ENCODE results near the gene RFTN1. TPM values are rescaled to one million over a fixed set of nuclear protein-coding genes. Genes with fewer than 3 reads are reported as not detected.

The RFTN1 gene
- total and polyA plus RNA-seq, 4 donors, result 4.4 to 20.4 (median 11.9) TPM

GRCh38 chr3:16334909-16335308 is 178.6 kb downstream of the RFTN1 start:
- Histone ChIP-seq H3K36me3 (ENCODE audit: control insufficient read depth in 4 of 4, insufficient read depth in 3 of 4, low read depth in 1 of 4, low read length in 3 of 4) (peaks cover 0 to 4% (median 0%) of the 10 kb centered on the region in 4 donors), H3K27ac (ENCODE audit: low read depth in 1 of 2, low read length in 2 of 2) (peak overlapping the region in 1 of 2 donors; percentile 36), H3K27me3 (ENCODE audit: control insufficient read depth in 4 of 4, insufficient read depth in 4 of 4, low read length in 3 of 4) (no peaks in the 10 kb centered on the region), H3K4me3 (ENCODE audit: low read depth in 1 of 3, low read length in 3 of 3) (no peak overlapping the region), H3K9ac (ENCODE audit: low read depth in 1 of 2, low read length in 2 of 2) (no peak overlapping the region), H3K9me3 (ENCODE audit: control insufficient read depth in 4 of 4, low read length in 3 of 4) (no peaks in the 10 kb centered on the region), H3K4me1 (ENCODE audit: control insufficient read depth in 4 of 4, insufficient read depth in 4 of 4, low read length in 3 of 4) (peaks cover 2 to 16% (median 9%) of the 10 kb centered on the region in 4 donors)
- DNase-seq (ENCODE audit: low spot score), result no peak
- 55% methylated on average over 4 of the region's 4 CpGs for WGBS
- TF ChIP-seq YY1 (IDR thresholded peaks at IDR 0.05) (no peak), FOXA2 (IDR thresholded peaks at IDR 0.05) (no peak), RAD21 (IDR thresholded peaks at IDR 0.05) (no peak), MAX (IDR thresholded peaks at IDR 0.05) (no peak), ZBTB33 (IDR thresholded peaks at IDR 0.05) (no peak), HNF4A (conservative IDR thresholded peaks at IDR 0.05) (no peak), HNF4G (IDR thresholded peaks at IDR 0.05) (no peak), TAF1 (conservative IDR thresholded peaks at IDR 0.05) (no peak), ATF3 (IDR thresholded peaks at IDR 0.05) (no peak), EGR1 (IDR thresholded peaks at IDR 0.05; ENCODE audit: low read depth in 2 of 2) (no peak), NR2F2 (IDR thresholded peaks at IDR 0.05) (no peak), SP1 (IDR thresholded peaks at IDR 0.05) (no peak), REST (IDR thresholded peaks at IDR 0.05) (no peak)

- Histone ChIP-seq H3K9me3 (ENCODE audit: control insufficient read depth in 4 of 4, low read length in 3 of 4) (no peaks in the 10 kb centered on the region), H3K27me3 (ENCODE audit: control insufficient read depth in 4 of 4, insufficient read depth in 4 of 4, low read length in 3 of 4) (no peaks in the 10 kb centered on the region), H3K4me3 (ENCODE audit: low read depth in 1 of 3, low read length in 3 of 3) (peak overlapping the region; percentile 59 to 82 (median 80)), H3K36me3 (ENCODE audit: control insufficient read depth in 4 of 4, insufficient read depth in 3 of 4, low read depth in 1 of 4, low read length in 3 of 4) (peaks cover 0 to 4% (median 0%) of the 10 kb centered on the region in 4 donors), H3K9ac (ENCODE audit: low read depth in 1 of 2, low read length in 2 of 2) (peak overlapping the region; percentile 70 to 90), H3K4me1 (ENCODE audit: control insufficient read depth in 4 of 4, insufficient read depth in 4 of 4, low read length in 3 of 4) (peaks cover 8 to 31% (median 18%) of the 10 kb centered on the region in 4 donors), H3K27ac (ENCODE audit: low read depth in 1 of 2, low read length in 2 of 2) (peak overlapping the region; percentile 81 to 90)
- WGBS, result 29% methylated on average over 1 of the region's 1 CpG
- DNase-seq (ENCODE audit: low spot score), result no peak
- peak; percentile 47 for TF ChIP-seq YY1 (IDR thresholded peaks at IDR 0.05)
- peak; percentile 17 for TF ChIP-seq HNF4G (IDR thresholded peaks at IDR 0.05)
- peak; percentile 61 for TF ChIP-seq ATF3 (IDR thresholded peaks at IDR 0.05)
- TF ChIP-seq ZBTB33 (IDR thresholded peaks at IDR 0.05), result peak; percentile 61
- peak; percentile 89 for TF ChIP-seq REST (IDR thresholded peaks at IDR 0.05)
- TF ChIP-seq NR2F2 (IDR thresholded peaks at IDR 0.05), result no peak
- TF ChIP-seq MAX (IDR thresholded peaks at IDR 0.05), result peak; percentile 10
- no peak for TF ChIP-seq GABPA (IDR thresholded peaks at IDR 0.05 in 1 of 2, conservative IDR thresholded peaks at IDR 0.05 in 1 of 2)
- peak; percentile 74 for TF ChIP-seq FOXA2 (IDR thresholded peaks at IDR 0.05)
- TF ChIP-seq HNF4A (conservative IDR thresholded peaks at IDR 0.05), result peak; percentile 76 to 87
- peak; percentile 78 to 85 for TF ChIP-seq RXRA (IDR thresholded peaks at IDR 0.05)
- TF ChIP-seq SP1 (IDR thresholded peaks at IDR 0.05), result peak; percentile 81
- TF ChIP-seq FOXA1 (IDR thresholded peaks at IDR 0.05), result peak; percentile 31
- peak in 1 of 2 donors; percentile 37 for TF ChIP-seq JUND (IDR thresholded peaks at IDR 0.05)
- TF ChIP-seq RAD21 (IDR thresholded peaks at IDR 0.05), result peak; percentile 33 to 36
- TF ChIP-seq TAF1 (conservative IDR thresholded peaks at IDR 0.05), result peak; percentile 66
- TF ChIP-seq EGR1 (IDR thresholded peaks at IDR 0.05; ENCODE audit: low read depth in 2 of 2), result no peak
Measured at GRCh38 chr3:16332904-16333426, 180.5 kb downstream of the RFTN1 start.

All from liver (tissue), 9 donors.